ENCODE results near the gene AIDA. TPM values are rescaled to one million over a fixed set of nuclear protein-coding genes. Genes with fewer than 3 reads are reported as not detected.

The AIDA gene
- 32.1 and 46.3 TPM in 2 replicates for total RNA-seq

DNA sequence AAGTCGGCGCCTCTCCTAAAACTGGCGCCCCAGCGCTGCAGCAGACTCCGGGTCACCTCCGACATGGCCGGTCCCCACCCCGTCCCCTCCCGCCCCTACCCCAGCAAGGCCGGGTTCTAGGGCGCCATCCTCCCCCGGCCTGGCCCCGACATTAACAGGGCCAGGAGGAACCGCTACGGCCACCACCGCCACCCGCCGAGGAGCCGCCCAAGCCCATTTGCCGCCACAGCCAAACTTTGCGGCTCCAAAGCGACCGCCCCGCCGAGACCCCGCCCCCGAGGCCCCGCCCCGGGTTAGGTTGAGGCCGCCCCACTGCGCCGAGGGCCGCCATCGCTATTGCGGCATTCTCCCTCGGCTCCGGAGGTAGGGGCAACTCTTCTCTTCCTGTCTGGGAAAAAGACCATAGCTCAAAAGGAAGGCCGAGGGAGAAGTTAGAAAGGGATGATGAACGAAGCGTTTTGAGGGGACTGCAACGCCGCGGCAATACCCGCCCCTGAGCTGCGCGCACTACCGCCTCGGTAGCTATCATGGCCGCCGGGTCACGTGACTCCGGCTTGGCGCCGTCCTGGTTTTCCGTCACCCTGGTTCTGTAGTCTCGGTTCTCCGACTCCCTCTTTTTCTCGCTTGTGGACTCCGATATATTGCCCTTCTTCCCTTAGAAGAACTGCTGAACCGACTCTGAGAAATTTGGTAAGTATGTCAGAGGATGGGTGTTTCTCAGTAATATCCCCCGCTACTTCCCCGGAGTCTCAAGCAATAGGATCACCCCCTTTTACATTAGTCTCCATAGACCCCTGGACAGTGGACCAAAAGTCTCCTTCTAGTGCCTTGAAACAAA lies at the start of gene AIDA, which contains the start of gene BROX:
Gene AIDA, minus strand, starts transcription at position 239 of the 838 bp plus-strand sequence. Its CDS starts 174 bp downstream, at position 65.
Gene BROX, plus strand, starts transcription at position 312 of the 838 bp plus-strand sequence. CDS start 3,136 bp downstream, outside the sequence.

GRCh38 chr1:222736972-222737371 lies 24.7 kb upstream of the AIDA start, which contains the start of gene FAM177B:
TSS of gene FAM177B (plus strand) at chr1:222737202. CDS start at chr1:222746546, 9,344 bp downstream.

Other genes starting within 250 kb of the AIDA start
- gene HHIPL2, start 164.4 kb downstream of the AIDA start, total RNA-seq, result under 0.01 and 0.07 TPM in 2 replicates
- 11.3 and 22.6 TPM in 2 replicates for gene TAF1A, start 122.6 kb downstream of the AIDA start, total RNA-seq
- 48.2 and 52.0 TPM in 2 replicates for gene MIA3, start 94.4 kb downstream of the AIDA start, total RNA-seq
- gene BROX, start 73 bp upstream of the AIDA start, total RNA-seq, result 53.0 and 55.4 TPM in 2 replicates
- gene FAM177B, start 24.7 kb upstream of the AIDA start, total RNA-seq, result not detected in 2 replicates
- gene DISP1, start 102.5 kb upstream of the AIDA start, total RNA-seq, result 1.4 and 3.3 TPM in 2 replicates